Loucy (cell line): Measurements from ENCODE around the gene SH3BP1.
A peak's percentile ranks its signal among the peaks of the same experiment; 100 is the strongest.

ENCODE experiments used
- H2AFZ ChIP-seq: fragments of 200-600 bp; sonication (generic); 2 replicates; pipeline ENCODE4 v1.6.0; 2016; ENCODE audit warnings: antibody characterized with exemption, mild to moderate bottlenecking, low read length, moderate library complexity
- H3F3A ChIP-seq: fragments of 200-600 bp; 2 replicates; pipeline ENCODE4 v1.6.0; 2016; ENCODE audit warnings: antibody characterized with exemption, low read depth, mild to moderate bottlenecking
- H3K27me3 ChIP-seq: fragments of 200-600 bp; sonication (generic); 2 replicates; pipeline ENCODE4 v1.6.1; 2014; ENCODE audit warnings: low read length, mild to moderate bottlenecking; ENCODE audit not compliant: insufficient read depth, poor library complexity, severe bottlenecking
- H3K36me3 ChIP-seq: fragments of 200-600 bp; sonication (generic); 2 replicates; pipeline ENCODE4 v1.6.1; 2016; ENCODE audit warnings: low read length; ENCODE audit not compliant: insufficient read depth
- H3K4me1 ChIP-seq: fragments of 200-600 bp; sonication (generic); 2 replicates; pipeline ENCODE4 v1.5.1; 2014; ENCODE audit warnings: low read length, mild to moderate bottlenecking; ENCODE audit not compliant: insufficient read depth, poor library complexity, severe bottlenecking
- H3K4me2 ChIP-seq: fragments of 200-600 bp; sonication (generic); 2 replicates; pipeline ENCODE4 v1.6.0; 2014; ENCODE audit warnings: antibody characterized with exemption, low read length, low read depth, mild to moderate bottlenecking; ENCODE audit not compliant: poor library complexity, severe bottlenecking
- H3K4me3 ChIP-seq: fragments of 200-600 bp; sonication (generic); 2 replicates; pipeline ENCODE4 v1.5.1; 2014; ENCODE audit warnings: low read length, mild to moderate bottlenecking, mixed read lengths; ENCODE audit not compliant: poor library complexity, severe bottlenecking
- H3K79me2 ChIP-seq: fragments of 200-600 bp; sonication (generic); 2 replicates; pipeline ENCODE4 v1.6.1; 2014; ENCODE audit warnings: low read length; ENCODE audit not compliant: insufficient read depth
- H3K9ac ChIP-seq: fragments of 200-600 bp; sonication (generic); 2 replicates; pipeline ENCODE4 v1.6.0; 2014; ENCODE audit warnings: mild to moderate bottlenecking, low read depth, low read length, moderate library complexity; ENCODE audit not compliant: poor library complexity, severe bottlenecking
- H3K9me2 ChIP-seq: fragments of 200-600 bp; sonication (generic); replicated peaks from 2 replicates; pipeline ENCODE4 v1.6.1; 2016; ENCODE audit warnings: low read depth, low read length, mixed read lengths
- H3K9me3 ChIP-seq: fragments of 200-600 bp; sonication (generic); 2 replicates; pipeline ENCODE4 v1.6.1; 2014; ENCODE audit warnings: mild to moderate bottlenecking, antibody characterized with exemption, low read length, low read depth; ENCODE audit not compliant: insufficient read depth
- H4K20me1 ChIP-seq: fragments of 200-600 bp; sonication (generic); 2 replicates; pipeline ENCODE4 v1.6.0; 2014; ENCODE audit warnings: antibody characterized with exemption, low read length, mild to moderate bottlenecking; ENCODE audit not compliant: insufficient read depth, poor library complexity, severe bottlenecking
- EZH2phosphoT487 ChIP-seq: fragments of 200-600 bp; IDR thresholded peaks from 2 replicates; pipeline ENCODE4 v1.6.1; 2018; ENCODE audit warnings: antibody characterized with exemption, mild to moderate bottlenecking, moderate library complexity, borderline replicate concordance
- TF ChIP-seq, protein P1 (sequence below): fragments of 200-600 bp; sonication (generic); conservative IDR thresholded peaks from 2 replicates; pipeline ENCODE4 v1.5.1; 2014; ENCODE audit warnings: mild to moderate bottlenecking, antibody characterized with exemption, low read length

The SH3BP1 gene

DNA sequence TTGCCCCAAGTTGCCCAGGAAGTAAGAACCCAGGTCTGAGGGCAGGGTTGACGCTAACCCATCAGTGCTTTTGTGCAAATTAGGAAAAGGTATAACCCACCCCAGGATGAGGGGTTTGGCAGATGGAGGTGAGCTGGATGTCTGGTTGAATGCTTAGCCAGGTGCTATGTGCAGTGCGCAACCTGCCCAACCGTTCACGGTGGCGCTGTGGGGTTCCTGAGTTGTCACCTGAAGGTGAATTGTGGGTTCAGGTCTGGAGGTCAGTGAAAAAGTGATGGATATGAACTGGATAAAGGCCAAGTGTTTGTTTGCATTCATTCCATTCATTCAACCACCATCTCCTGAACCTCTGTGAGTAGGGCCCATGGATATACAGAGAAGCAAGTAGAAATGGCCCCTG is 45.2 kb upstream of the SH3BP1 start:
- H3K4me3 ChIP-seq = no peak overlapping the region
- H3K4me2 ChIP-seq = no peak overlapping the region
- TF ChIP-seq, protein P1, sequence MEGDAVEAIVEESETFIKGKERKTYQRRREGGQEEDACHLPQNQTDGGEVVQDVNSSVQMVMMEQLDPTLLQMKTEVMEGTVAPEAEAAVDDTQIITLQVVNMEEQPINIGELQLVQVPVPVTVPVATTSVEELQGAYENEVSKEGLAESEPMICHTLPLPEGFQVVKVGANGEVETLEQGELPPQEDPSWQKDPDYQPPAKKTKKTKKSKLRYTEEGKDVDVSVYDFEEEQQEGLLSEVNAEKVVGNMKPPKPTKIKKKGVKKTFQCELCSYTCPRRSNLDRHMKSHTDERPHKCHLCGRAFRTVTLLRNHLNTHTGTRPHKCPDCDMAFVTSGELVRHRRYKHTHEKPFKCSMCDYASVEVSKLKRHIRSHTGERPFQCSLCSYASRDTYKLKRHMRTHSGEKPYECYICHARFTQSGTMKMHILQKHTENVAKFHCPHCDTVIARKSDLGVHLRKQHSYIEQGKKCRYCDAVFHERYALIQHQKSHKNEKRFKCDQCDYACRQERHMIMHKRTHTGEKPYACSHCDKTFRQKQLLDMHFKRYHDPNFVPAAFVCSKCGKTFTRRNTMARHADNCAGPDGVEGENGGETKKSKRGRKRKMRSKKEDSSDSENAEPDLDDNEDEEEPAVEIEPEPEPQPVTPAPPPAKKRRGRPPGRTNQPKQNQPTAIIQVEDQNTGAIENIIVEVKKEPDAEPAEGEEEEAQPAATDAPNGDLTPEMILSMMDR = no peak
- TF ChIP-seq EZH2phosphoT487 = no peak
- H3F3A ChIP-seq = no peaks in the 10 kb centered on the region
- H3K27me3 ChIP-seq = no peaks in the 10 kb centered on the region
- no peak overlapping the region for H2AFZ ChIP-seq
- no peaks in the 10 kb centered on the region for H3K9me2 ChIP-seq
- no peaks in the 10 kb centered on the region for H3K36me3 ChIP-seq
- no peak overlapping the region for H3K9ac ChIP-seq
- H4K20me1 ChIP-seq = no peaks in the 10 kb centered on the region
- H3K9me3 ChIP-seq = no peaks in the 10 kb centered on the region
- no peaks in the 10 kb centered on the region for H3K79me2 ChIP-seq
- H3K4me1 ChIP-seq = no peaks in the 10 kb centered on the region

DNA sequence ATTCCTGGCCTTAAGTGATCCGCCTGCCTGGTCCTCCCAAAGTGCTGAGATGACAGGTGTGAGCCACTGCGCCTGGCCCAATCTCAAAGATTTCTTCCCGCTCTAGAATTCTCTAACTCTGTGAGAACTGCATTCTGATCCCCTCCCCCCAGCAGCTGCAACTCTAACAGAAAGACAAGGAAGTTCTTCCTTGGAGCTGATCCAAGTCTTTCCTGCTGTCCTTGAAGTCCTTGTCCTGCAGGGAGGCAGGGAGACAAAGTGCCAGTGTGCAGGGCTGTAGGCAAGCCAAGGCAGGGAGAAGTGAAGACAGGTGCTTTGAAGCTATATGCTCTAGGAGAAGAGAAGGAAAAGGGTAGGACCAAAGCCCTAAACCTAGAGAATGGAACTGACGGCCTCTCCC is 40.3 kb upstream of the SH3BP1 start:
- Histone ChIP-seq H3K9me2 (no peaks in the 10 kb centered on the region), H3K4me3 (no peak overlapping the region), H3K9ac (no peak overlapping the region), H4K20me1 (no peaks in the 10 kb centered on the region), H3K4me1 (peaks cover 3% of the 10 kb centered on the region), H3K36me3 (no peaks in the 10 kb centered on the region), H3K79me2 (no peaks in the 10 kb centered on the region), H3K4me2 (no peak overlapping the region), H2AFZ (no peak overlapping the region), H3K27me3 (no peaks in the 10 kb centered on the region), H3K9me3 (no peaks in the 10 kb centered on the region), H3F3A (no peaks in the 10 kb centered on the region)
- TF ChIP-seq, protein P1 = no peak
- TF ChIP-seq EZH2phosphoT487 = no peak

DNA sequence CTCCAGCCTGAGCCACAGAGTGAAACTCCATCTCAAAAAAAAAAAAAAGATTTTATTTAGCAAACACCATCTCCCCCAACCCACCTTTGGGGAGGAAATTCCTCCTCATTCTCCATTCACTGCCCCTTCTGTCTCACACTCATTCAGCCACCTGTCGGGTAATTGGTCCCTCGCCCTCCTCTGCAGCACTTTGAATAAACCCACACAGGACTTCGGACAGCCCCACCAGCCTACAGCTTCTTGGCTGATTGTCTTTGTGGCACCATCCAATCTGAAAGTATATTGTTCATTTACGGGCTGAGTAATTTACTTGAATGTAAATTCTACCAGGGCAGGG is 38.3 kb upstream of the SH3BP1 start:
- no peak overlapping the region for H3K9ac ChIP-seq

More for the DNA sequence above, 38.3 kb upstream of the SH3BP1 start:
- Histone ChIP-seq H3K4me3 (no peak overlapping the region), H2AFZ (peak overlapping the region; percentile 32; the same call in 1 of the 2 replicates), H3F3A (no peaks in the 10 kb centered on the region), H3K4me1 (peaks cover 11% of the 10 kb centered on the region), H3K27me3 (no peaks in the 10 kb centered on the region), H3K79me2 (no peaks in the 10 kb centered on the region), H3K36me3 (no peaks in the 10 kb centered on the region), H3K4me2 (no peak overlapping the region), H4K20me1 (no peaks in the 10 kb centered on the region), H3K9me2 (no peaks in the 10 kb centered on the region), H3K9me3 (no peaks in the 10 kb centered on the region)
- TF ChIP-seq EZH2phosphoT487 = no peak
- TF ChIP-seq, protein P1 = no peak
